ENCODE results near the gene KAZALD1.

GRCh38 chr10:101107771-101108170, 46.0 kb downstream of the KAZALD1 start:
- TF ChIP-seq CREB1 (IDR thresholded peaks at IDR 0.05; ENCODE audit: low read depth) (no peak), MAX (IDR thresholded peaks at IDR 0.05) (no peak), EP300 (IDR thresholded peaks at IDR 0.05; ENCODE audit: borderline replicate concordance) (no peak), TEAD4 (IDR thresholded peaks at IDR 0.05) (no peak), TAF1 (IDR thresholded peaks at IDR 0.05; ENCODE audit: low read depth) (no peak), FOXM1 (IDR thresholded peaks at IDR 0.05; ENCODE audit: borderline replicate concordance, low read depth) (no peak), TCF12 (IDR thresholded peaks at IDR 0.05; ENCODE audit: low read depth) (no peak), RAD21 (IDR thresholded peaks at IDR 0.05; ENCODE audit: low read depth) (no peak), CEBPB (IDR thresholded peaks at IDR 0.05) (no peak), NFIC (IDR thresholded peaks at IDR 0.05) (no peak), ZBTB7A (IDR thresholded peaks at IDR 0.05; ENCODE audit: low read depth) (no peak), YY1 (IDR thresholded peaks at IDR 0.05; ENCODE audit: low read depth) (no peak)

Data from Ishikawa (cell line).